GM19328 (cell line): ENCODE measurements around the gene MRPL22.
"Not testable (repeated sequence)": the region's sequence is repeated elsewhere in the genome, so short reads cannot be mapped to it uniquely, and the experiment has no call there.

Source experiments
- ATAC-seq: cut with Tn5 transposase; IDR thresholded peaks from one replicate; pipeline ENCODE4 v1.9.1; 2021; ENCODE audit warnings: mild to moderate bottlenecking, moderate library complexity; ENCODE audit not compliant: unreplicated experiment

Gene MRPL22

GRCh38 chr5:154989626-154990025, 48.8 kb downstream of the MRPL22 start:
- ATAC-seq, result no peak

- no peak for ATAC-seq
Measured at GRCh38 chr5:154993461-154993860, 52.6 kb downstream of the MRPL22 start.

- ATAC-seq, result no peak
Measured at GRCh38 chr5:154995679-154996078, 54.8 kb downstream of the MRPL22 start.

- ATAC-seq, result no peak
Measured at GRCh38 chr5:154997746-154998145, 56.9 kb downstream of the MRPL22 start.

GRCh38 chr5:154999865-155000264, 59.0 kb downstream of the MRPL22 start:
- ATAC-seq, result no peak

- no peak for ATAC-seq
Measured at GRCh38 chr5:155001523-155001922, 60.6 kb downstream of the MRPL22 start.

- not testable (repeated sequence) for ATAC-seq
Measured at GRCh38 chr5:155002722-155003121, 61.8 kb downstream of the MRPL22 start.

GRCh38 chr5:155004138-155004744, 63.4 kb downstream of the MRPL22 start:
- no peak for ATAC-seq

- not testable (repeated sequence) for ATAC-seq
Measured at GRCh38 chr5:155006265-155006664, 65.4 kb downstream of the MRPL22 start.

GRCh38 chr5:155008669-155009068, 67.8 kb downstream of the MRPL22 start:
- ATAC-seq, result no peak

GRCh38 chr5:155010881-155011280, 70.0 kb downstream of the MRPL22 start:
- ATAC-seq, result no peak

- no peak for ATAC-seq
Measured at GRCh38 chr5:155013526-155013925, 72.7 kb downstream of the MRPL22 start, which contains the start of gene KIF4B. TSS of gene KIF4B (plus strand) at chr5:155013755. CDS start at chr5:155013860, 105 bp downstream.

- ATAC-seq, result no peak
Measured at GRCh38 chr5:155015239-155015638, 74.4 kb downstream of the MRPL22 start.

- ATAC-seq, result peak; percentile 98
Measured at GRCh38 chr5:155017610-155018009, 76.7 kb downstream of the MRPL22 start.
